LNCaP clone FGC (cell line): ENCODE measurements around the gene CACNB2.

Experiments
- DNase-seq: peaks from one replicate; pipeline ENCODE4 v3.0.0-alpha.2; 2011; ENCODE audit warnings: low read depth
- H3K4me3 ChIP-seq: 2 replicates; pipeline ENCODE4 v1.5.1; 2011; ENCODE audit warnings: mild to moderate bottlenecking, low read depth, low read length, control low read depth
- CTCF ChIP-seq: IDR thresholded peaks from 2 replicates; pipeline ENCODE4 v1.5.1; 2012; ENCODE audit warnings: mild to moderate bottlenecking; ENCODE audit not compliant: control insufficient read depth, insufficient read depth; ENCODE audit errors: extremely low read depth

Gene CACNB2

GRCh38 chr10:18273039-18273438 is 132.8 kb downstream of the CACNB2 start:
- no peak for TF ChIP-seq CTCF

GRCh38 chr10:18278181-18278580 is 138.0 kb downstream of the CACNB2 start:
- TF ChIP-seq CTCF = no peak
- no peak for DNase-seq
- no peak overlapping the region for H3K4me3 ChIP-seq

More at GRCh38 chr10:18273039-18273438, 132.8 kb downstream of the CACNB2 start:
- no peak overlapping the region for H3K4me3 ChIP-seq
- DNase-seq = no peak

- no peak overlapping the region for H3K4me3 ChIP-seq
- DNase-seq = no peak
- no peak for TF ChIP-seq CTCF
Observed at GRCh38 chr10:18279173-18279572, 138.9 kb downstream of the CACNB2 start.

- H3K4me3 ChIP-seq = no peak overlapping the region
- DNase-seq = no peak
- no peak for TF ChIP-seq CTCF
Observed at GRCh38 chr10:18282094-18282493, 141.9 kb downstream of the CACNB2 start.

GRCh38 chr10:18290651-18291313 is 150.6 kb downstream of the CACNB2 start:
- DNase-seq = no peak
- no peak overlapping the region for H3K4me3 ChIP-seq
- no peak for TF ChIP-seq CTCF

- TF ChIP-seq CTCF = no peak
- no peak overlapping the region for H3K4me3 ChIP-seq
- DNase-seq = no peak
Observed at GRCh38 chr10:18293536-18294510, 153.6 kb downstream of the CACNB2 start.

GRCh38 chr10:18294633-18295032 is 154.4 kb downstream of the CACNB2 start:
- TF ChIP-seq CTCF = no peak
- DNase-seq = no peak
- no peak overlapping the region for H3K4me3 ChIP-seq
